NCI-H82 treated with DMSO at 0.1 percent for 48 hours (cell line): Measurements from ENCODE around the gene MTCH2.
A peak's percentile ranks its signal among the peaks of the same experiment; 100 is the strongest.

Experiments
- DNase-seq: peaks from one replicate; lab custom pipeline; 2025; ENCODE audit not compliant: unreplicated experiment; lab: John Stamatoyannopoulos, UW

The MTCH2 gene

GRCh38 chr11:47591764-47592163 is 50.6 kb downstream of the MTCH2 start:
- DNase-seq, result no peak

- DNase-seq, result no peak
Measured at GRCh38 chr11:47589977-47590861, 52.1 kb downstream of the MTCH2 start.

GRCh38 chr11:47589584-47589976 is 52.8 kb downstream of the MTCH2 start:
- no peak for DNase-seq

- no peak for DNase-seq
Measured at GRCh38 chr11:47589118-47589517, 53.2 kb downstream of the MTCH2 start.

- no peak for DNase-seq
Measured at GRCh38 chr11:47587723-47588326, 54.5 kb downstream of the MTCH2 start.

- no peak for DNase-seq
Measured at GRCh38 chr11:47587039-47587716, 55.2 kb downstream of the MTCH2 start.

- DNase-seq, result no peak
Measured at GRCh38 chr11:47586098-47586855, 56.1 kb downstream of the MTCH2 start, which contains the start of gene FAM180B. FAM180B (plus strand) TSS chr11:47586678; CDS start chr11:47586769, 91 bp downstream.

GRCh38 chr11:47583844-47584243 is 58.5 kb downstream of the MTCH2 start:
- no peak for DNase-seq

- DNase-seq, result peak; percentile 70
Measured at GRCh38 chr11:47578524-47579494, 63.5 kb downstream of the MTCH2 start, which contains the start of the genes KBTBD4 and NDUFS3. KBTBD4 (minus strand) TSS chr11:47578970; CDS start chr11:47578951, 19 bp downstream. NDUFS3 (plus strand) TSS chr11:47579074; CDS start chr11:47579092, 18 bp downstream.

GRCh38 chr11:47577460-47578041 is 64.8 kb downstream of the MTCH2 start:
- no peak for DNase-seq

- DNase-seq, result no peak
Measured at GRCh38 chr11:47573321-47573720, 69.0 kb downstream of the MTCH2 start.

- DNase-seq, result no peak
Measured at GRCh38 chr11:47572715-47573255, 69.6 kb downstream of the MTCH2 start.

- DNase-seq, result no peak
Measured at GRCh38 chr11:47571895-47572294, 70.5 kb downstream of the MTCH2 start.

GRCh38 chr11:47571357-47571729 is 71.0 kb downstream of the MTCH2 start:
- DNase-seq, result no peak

- DNase-seq, result no peak
Measured at GRCh38 chr11:47570651-47571356, 71.6 kb downstream of the MTCH2 start.

- DNase-seq, result no peak
Measured at GRCh38 chr11:47569646-47570045, 72.7 kb downstream of the MTCH2 start.
